Kidney epithelial cell (primary cell): ENCODE results near the gene KRT86. TPM values are rescaled to one million over a fixed set of nuclear protein-coding genes. Genes with fewer than 3 reads are reported as not detected.
A peak's percentile ranks its signal among the peaks of the same experiment; 100 is the strongest.

Experiments used
- DNase-seq: peaks from one replicate; pipeline ENCODE4 v3.0.0-alpha.2; 2010; ENCODE audit warnings: low read depth
- H3K27me3 ChIP-seq: 2 replicates; pipeline ENCODE4 v1.6.0; 2011; ENCODE audit warnings: low read length; ENCODE audit not compliant: control insufficient read depth, insufficient read depth
- H3K36me3 ChIP-seq: 2 replicates; pipeline ENCODE4 v1.5.1; 2011; ENCODE audit warnings: low read length; ENCODE audit not compliant: control insufficient read depth, insufficient read depth
- H3K4me3 ChIP-seq: 2 replicates; pipeline ENCODE4 v1.5.1; 2011; ENCODE audit warnings: low read depth, mild to moderate bottlenecking, control low read depth, low read length
- CTCF ChIP-seq: IDR thresholded peaks from 2 replicates; pipeline ENCODE4 v1.5.1; 2011; ENCODE audit warnings: mild to moderate bottlenecking, moderate library complexity, low read length, control low read depth, inconsistent platforms; ENCODE audit not compliant: insufficient read depth, poor library complexity, severe bottlenecking
- total RNA-seq: library from RNA; depleted of rRNA; stranded (reverse); fragments of >200 nt; gene quantifications from 2 replicates; pipeline ENCODE4 v1.2.3, GENCODE V29; 2015

Gene KRT86
- total RNA-seq, 1 donor from 2014 or later = 6.9 TPM

GRCh38 chr12:52243259-52243855 lies 31.1 kb upstream of the KRT86 start:
- no peaks in the 10 kb centered on the region for H3K36me3 ChIP-seq
- DNase-seq = no peak

GRCh38 chr12:52243856-52244614 lies 30.4 kb upstream of the KRT86 start:
- TF ChIP-seq CTCF = no peak
- DNase-seq = peak; percentile 88
- no peaks in the 10 kb centered on the region for H3K27me3 ChIP-seq
- H3K4me3 ChIP-seq = no peak overlapping the region
- no peaks in the 10 kb centered on the region for H3K36me3 ChIP-seq

More at GRCh38 chr12:52243259-52243855, 31.1 kb upstream of the KRT86 start:
- TF ChIP-seq CTCF = no peak
- Histone ChIP-seq H3K4me3 (no peak overlapping the region), H3K27me3 (no peaks in the 10 kb centered on the region)

- H3K36me3 ChIP-seq = no peaks in the 10 kb centered on the region
- TF ChIP-seq CTCF = no peak
- no peak for DNase-seq
- no peaks in the 10 kb centered on the region for H3K27me3 ChIP-seq
- H3K4me3 ChIP-seq = no peak overlapping the region
Observed at GRCh38 chr12:52244615-52244994, 29.8 kb upstream of the KRT86 start.

GRCh38 chr12:52245259-52245961 lies 29.0 kb upstream of the KRT86 start:
- Histone ChIP-seq H3K36me3 (no peaks in the 10 kb centered on the region), H3K4me3 (no peak overlapping the region), H3K27me3 (peaks cover 5% of the 10 kb centered on the region)
- no peak for TF ChIP-seq CTCF
- no peak for DNase-seq

- no peak overlapping the region for H3K4me3 ChIP-seq
- H3K36me3 ChIP-seq = no peaks in the 10 kb centered on the region
- DNase-seq = no peak
- no peak for TF ChIP-seq CTCF
- H3K27me3 ChIP-seq = peaks cover 5% of the 10 kb centered on the region
Observed at GRCh38 chr12:52245962-52246569, 28.4 kb upstream of the KRT86 start.
